K562 (cell line): ENCODE data around the gene SMCHD1. TPM values are rescaled to one million over a fixed set of nuclear protein-coding genes. Genes with fewer than 3 reads are reported as not detected.

Experiments
- ATAC-seq: fragments of 200-7000 bp; cut with Tn5 transposase; 3 replicates; pipeline ENCODE4 v1.9.1; 2020; ENCODE audit warnings: moderate library complexity
- BruUV-seq: library from RNA; stranded (reverse); fragments of 400-500 nt; replicated peaks from 2 replicates; lab custom pipeline; 2021; lab: Mats Ljungman, UMichigan
- CTCF ChIA-PET: fragments of 300-600 bp; formaldehyde crosslinking; extraction: SDS; loops from one replicate; lab custom pipeline; 2021; ENCODE audit warnings: low intra/inter-chr PET ratio; lab: Yijun Ruan, JAX
- POLR2A ChIA-PET: fragments of 300-600, 350-650 bp; sonication (Branson Sonifier 250); formaldehyde crosslinking; extraction: SDS; loops from one replicate; lab custom pipeline; 2021; ENCODE audit warnings: antibody characterized with exemption, inconsistent platforms; lab: Yijun Ruan, JAX
- DNase-seq, 4 experiments: peaks; one replicate each; pipeline versions ENCODE4 v3.0.0 to v3.0.0-alpha.2; 2011 to 2018; ENCODE audit warnings: low spot score in 3 of 4, mixed read lengths in 3 of 4; ENCODE audit errors: extremely low read depth in 1 of 4
- FAIRE-seq: peaks from 2 replicates; lab custom pipeline; 2011; peaks lifted over from hg19 to GRCh38; lab: Jason Lieb, UNC
- H2AFZ ChIP-seq: 2 replicates; pipeline ENCODE4 v1.6.0; 2011; ENCODE audit warnings: low read depth, low read length, control low read depth, inconsistent platforms
- H3K27ac ChIP-seq: fragments of 200-600 bp; 3 replicates; pipeline ENCODE4 v1.8.0; 2011; ENCODE audit warnings: low read depth, mild to moderate bottlenecking, control low read depth, inconsistent platforms, low read length, moderate library complexity, mixed read lengths; ENCODE audit errors: extremely low read depth
- H3K27me3 ChIP-seq, 2 experiments: fragments of 300-600 bp in 1 of 2; 2 replicates in 1 of 2; 3 replicates in 1 of 2; pipeline versions ENCODE4 v1.6.0 to v1.8.0; 2011; ENCODE audit warnings: inconsistent platforms in 2 of 2, low read length in 2 of 2, mild to moderate bottlenecking in 1 of 2, mixed read lengths in 1 of 2, moderate library complexity in 1 of 2; ENCODE audit not compliant: control insufficient read depth in 2 of 2, insufficient read depth in 2 of 2
- H3K36me3 ChIP-seq: fragments of 300-600 bp; 3 replicates; pipeline ENCODE4 v1.8.0; 2011; ENCODE audit warnings: mild to moderate bottlenecking, low read length, inconsistent platforms; ENCODE audit not compliant: control insufficient read depth, insufficient read depth
- H3K4me1 ChIP-seq, 2 experiments: fragments of 200-600 bp in 1 of 2; replicated peaks in 1 of 2; 2 replicates in 1 of 2; 3 replicates in 1 of 2; pipeline versions ENCODE4 v1.5.1 to v1.8.0; 2011; ENCODE audit warnings: inconsistent platforms in 2 of 2, low read length in 2 of 2, mild to moderate bottlenecking in 1 of 2, mixed read lengths in 1 of 2, moderate library complexity in 1 of 2; ENCODE audit not compliant: control insufficient read depth in 2 of 2, insufficient read depth in 2 of 2
- H3K4me2 ChIP-seq: 2 replicates; pipeline ENCODE4 v1.6.1; 2011; ENCODE audit warnings: low read length, control low read depth, inconsistent platforms, mixed read lengths; ENCODE audit not compliant: insufficient read depth
- H3K4me3 ChIP-seq: fragments of 200-600 bp; sonication (generic), shearing (Covaris generic); 2 replicates; pipeline ENCODE4 v1.5.1; 2016; ENCODE audit warnings: control low read depth, inconsistent platforms
- H3K79me2 ChIP-seq: fragments of 200-600 bp; 3 replicates; pipeline ENCODE4 v1.8.0; 2011; ENCODE audit warnings: low read length, inconsistent platforms; ENCODE audit not compliant: control insufficient read depth, insufficient read depth
- H3K9ac ChIP-seq, 2 experiments: 2 replicates each; pipeline versions ENCODE4 v1.6.0 to v1.6.1; 2011; ENCODE audit warnings: low read depth in 2 of 2, low read length in 2 of 2, control low read depth in 1 of 2, inconsistent platforms in 1 of 2, mild to moderate bottlenecking in 1 of 2, mixed read lengths in 1 of 2; ENCODE audit not compliant: insufficient read depth in 1 of 2
- H3K9me1 ChIP-seq: one replicate; pipeline ENCODE4 v1.6.0; 2011; ENCODE audit warnings: inconsistent platforms, mild to moderate bottlenecking, low read length, moderate library complexity; ENCODE audit not compliant: control insufficient read depth, insufficient read depth
- H3K9me3 ChIP-seq: replicated peaks from 2 replicates; pipeline ENCODE4 v1.5.1; 2011; ENCODE audit warnings: low read depth, low read length, inconsistent platforms; ENCODE audit not compliant: control insufficient read depth, insufficient read depth
- H4K20me1 ChIP-seq: replicated peaks from 2 replicates; pipeline ENCODE4 v1.6.1; 2011; ENCODE audit warnings: low read length, inconsistent platforms, mixed read lengths; ENCODE audit not compliant: control insufficient read depth, insufficient read depth
- CCNT2 ChIP-seq: IDR thresholded peaks from 2 replicates; pipeline ENCODE4 v1.6.1; 2011; ENCODE audit warnings: borderline replicate concordance, low read depth, mild to moderate bottlenecking, moderate library complexity, mixed read lengths, low read length; ENCODE audit not compliant: insufficient read length; ENCODE audit errors: extremely low read depth
- E2F1 ChIP-seq: sonication (generic); formaldehyde crosslinking; IDR thresholded peaks from 2 replicates; pipeline ENCODE4 v1.8.1; 2023; ENCODE audit warnings: mild to moderate bottlenecking, missing genetic modification reagents, moderate library complexity
- FOS ChIP-seq: IDR thresholded peaks from 3 replicates; pipeline ENCODE4 v1.6.1; 2011; ENCODE audit not compliant: insufficient read length; ENCODE audit errors: extremely low read depth
- GATAD2B ChIP-seq: fragments of 450-650 bp; IDR thresholded peaks from 2 replicates; pipeline ENCODE4 v1.6.1; 2017; ENCODE audit warnings: mild to moderate bottlenecking, borderline replicate concordance
- GTF3C2 ChIP-seq: IDR thresholded peaks from 3 replicates; pipeline ENCODE4 v1.6.1; 2011; ENCODE audit warnings: borderline replicate concordance, mild to moderate bottlenecking, moderate library complexity; ENCODE audit not compliant: insufficient read length; ENCODE audit errors: extremely low read depth
- MIER1 ChIP-seq: fragments of 450-650 bp; IDR thresholded peaks from 2 replicates; pipeline ENCODE4 v1.6.1; 2016; ENCODE audit warnings: antibody characterized with exemption, mild to moderate bottlenecking, low read depth
- PREB ChIP-seq: sonication (generic); formaldehyde crosslinking; IDR thresholded peaks from 2 replicates; pipeline ENCODE4 v1.8.1; 2023; ENCODE audit warnings: mild to moderate bottlenecking, missing genetic modification reagents
- TCF3 ChIP-seq: sonication (generic); formaldehyde crosslinking; IDR thresholded peaks from 2 replicates; pipeline ENCODE4 v1.4.0; 2020; ENCODE audit warnings: mild to moderate bottlenecking, missing genetic modification reagents
- WHSC1 ChIP-seq: IDR thresholded peaks from one replicate; pipeline ENCODE4 v1.6.1; 2012; ENCODE audit warnings: low read length, control low read depth, inconsistent platforms
- ZNF639 ChIP-seq, 2 experiments: fragments of 200-800 bp in 1 of 2; sonication (Bioruptor generic) in 1 of 2; sonication (generic) in 1 of 2; formaldehyde crosslinking in 1 of 2; IDR thresholded peaks in 1 of 2; conservative IDR thresholded peaks in 1 of 2; 2 replicates each; pipeline versions ENCODE4 v1.5.0 to v1.6.1; 2016 to 2020; ENCODE audit warnings: missing compliant biosample characterization in 1 of 2, missing genetic modification characterization in 1 of 2, missing genetic modification reagents in 1 of 2
- WGBS: fragments of 100-300 bp; shearing (Covaris generic); methylation state at CpG from one replicate; pipeline ENCODE4 v1.1.6; 2016; ENCODE audit warnings: low coverage, mixed read lengths; ENCODE audit not compliant: insufficient coverage; ENCODE audit errors: missing lambda C conversion rate; 5-methylcytosine and 5-hydroxymethylcytosine counted together
- in situ Hi-C: fragments of 300-500 bp; cut with MboI; formaldehyde crosslinking; loops from 4 replicates; pipeline ENCODE4 v1.15.0; 2018; ENCODE audit warnings: inconsistent platforms, mixed read lengths
- intact Hi-C: fragments of 100-400 bp; cut with micrococcal nuclease; formaldehyde crosslinking; loops from 2 replicates; pipeline ENCODE4 v1.14.2; 2022
- polyA plus RNA-seq, 8 experiments: library from polyadenylated mRNA; depleted of rRNA in 4 of 8; stranded (reverse) in 5 of 8; unstranded in 3 of 8; fragments of >200 nt; fragmentation: Nextera tagmentation in 2 of 8; fragmentation: Illumina TruSeq in 1 of 8; extraction: Ambion mirVana in 2 of 8; extraction: Trizol in 1 of 8; gene quantifications; 2 replicates each; pipeline versions ENCODE4 v1.2.1 to v1.2.3, GENCODE V29; 2011 to 2014; ENCODE audit warnings: inconsistent platforms in 1 of 8, missing spikeins in 1 of 8
- total RNA-seq, 7 experiments: library from RNA; depleted of rRNA in 6 of 7; stranded (reverse); fragments of >200 nt in 6 of 7; fragmentation: Illumina TruSeq in 2 of 7; extraction: Trizol in 2 of 7; gene quantifications; 2 replicates each; pipeline versions ENCODE4 v1.2.1 to v1.2.3, GENCODE V29; 2011 to 2021; ENCODE audit warnings: low replicate concordance in 1 of 7

SMCHD1 gene
- total and polyA plus RNA-seq, 9 of the 15 experiments (the other 6 are each of a cell fraction or from before 2014, with no cell fraction given) = 6.3 to 144 (median 72.7) TPM

- Histone ChIP-seq H3K9ac (peak overlapping the region; percentile 69 to 93; a peak in 3 of 4 replicates), H3K9me3 (no peaks in the 10 kb centered on the region), H4K20me1 (peaks cover 27% of the 10 kb centered on the region; the same call in 1 of the 2 replicates), H3K9me1 (no peaks in the 10 kb centered on the region), H3K27ac (peak overlapping the region; percentile 54), H3K4me1 (peaks cover 16 to 24% of the 10 kb centered on the region in 2 experiments; a peak in 4 of 5 replicates), H2AFZ (no peak overlapping the region), H3K79me2 (peaks cover 75% of the 10 kb centered on the region), H3K27me3 (no peaks in the 10 kb centered on the region), H3K4me3 (peak overlapping the region; percentile 86), H3K36me3 (peaks cover 10% of the 10 kb centered on the region; the same call in 2 of the 3 replicates), H3K4me2 (peak overlapping the region; percentile 67)
- in situ Hi-C loops (no loop called here), intact Hi-C loops (loop anchor here (5.0 kb wide), 2 partner anchors 86 to 331 kb away; partner anchors contain the start of genes METTL4 and NDC80)
- FAIRE-seq (no peak), ATAC-seq (no peak), DNase-seq (peak in 1 of 4 experiments; percentile 58)
- BruUV-seq = no TSS peak
- POLR2A ChIA-PET = interaction anchor here (0.6 to 4.5 kb wide), 8 partner anchors 9 to 116 kb away, joined by 3 to 22 read pairs (median 4); no protein-coding TSS in a partner anchor
- CTCF ChIA-PET = no interaction called here
- WGBS = 8% methylated on average over 12 of the region's 12 CpGs
- TF ChIP-seq WHSC1 (no peak), MIER1 (0 out of 2 replicates have a peak, but pooled peaks have one; percentile 30), GTF3C2 (no peak), GATAD2B (peak; percentile 53; the same call in 1 of the 2 replicates), TCF3 (CRISPR knock-in tag) (no peak), CCNT2 (no peak), ZNF639 (CRISPR knock-in tag; conservative IDR thresholded peaks at IDR 0.05 in 1 of 2, IDR thresholded peaks at IDR 0.05 in 1 of 2) (0 out of 4 replicates have a peak, but pooled peaks of 1 of the 2 experiments have one; percentile 33), PREB (CRISPR knock-in tag) (no peak), E2F1 (CRISPR knock-in tag) (no peak), FOS (peak; percentile 43)
These were observed 2.4 kb downstream of the SMCHD1 start for GRCh38 chr18:2657788-2658458.
